ENCODE results near the gene RHOT2. TPM values are rescaled to one million over a fixed set of nuclear protein-coding genes. Genes with fewer than 3 reads are reported as not detected.

The RHOT2 gene
- total and polyA plus RNA-seq, 9 of the 15 experiments (the other 6 are each of a cell fraction or from before 2014, with no cell fraction given) = 5.0 to 373 (median 112) TPM

DNA sequence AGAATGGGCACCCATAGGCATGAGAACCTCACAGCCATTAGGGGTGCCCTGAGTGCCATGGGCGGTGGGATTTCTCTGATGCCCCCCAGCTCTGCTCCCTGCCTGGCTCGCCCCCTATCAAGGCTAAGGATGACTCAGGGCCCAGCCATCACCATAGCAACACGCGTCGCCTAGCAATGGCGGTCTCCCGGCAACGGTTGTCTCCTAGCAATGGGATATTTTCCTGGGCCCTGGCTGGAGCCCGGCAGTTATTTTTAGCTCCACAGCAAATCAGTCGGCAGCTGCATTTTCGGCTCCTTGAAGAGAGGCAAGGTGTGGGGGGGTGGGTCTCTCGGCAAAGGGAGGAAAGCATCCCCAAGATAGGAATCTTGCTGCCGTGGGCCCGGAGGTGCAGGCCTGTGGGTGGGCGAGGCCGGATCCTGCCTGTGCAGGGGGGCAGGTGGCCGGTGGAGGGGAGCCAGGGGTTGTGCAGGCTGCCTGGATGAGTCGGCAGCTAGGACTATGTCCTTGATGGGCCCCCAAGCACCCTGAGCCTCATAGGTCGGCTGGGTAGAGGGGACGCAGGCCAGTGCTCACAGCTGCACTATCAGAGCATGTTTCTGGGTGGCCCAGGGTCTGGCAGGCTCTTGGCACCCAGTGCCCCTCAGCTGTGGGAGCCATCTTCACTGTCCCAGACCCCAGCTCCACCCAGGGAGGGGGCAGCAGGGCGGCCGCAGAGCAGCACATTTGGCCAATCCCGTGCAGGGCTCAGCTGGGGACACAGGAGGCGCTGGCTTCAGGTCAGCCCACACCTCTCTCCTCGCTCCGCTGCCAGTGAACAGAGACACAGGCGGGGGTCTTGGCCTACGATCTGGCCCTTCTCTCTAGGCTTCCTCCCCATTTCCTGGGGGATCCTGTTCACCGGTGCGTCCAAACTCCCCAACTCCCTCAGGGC lies 41.9 kb downstream of the RHOT2 start (continued):
- TF ChIP-seq MEF2D (tag; conservative IDR thresholded peaks at IDR 0.05; ENCODE audit: low read depth) (peak; percentile 84), KAT7 (CRISPR knock-in tag; IDR thresholded peaks at IDR 0.05; ENCODE audit: borderline replicate concordance) (no peak), ZBTB17 (CRISPR knock-in tag; IDR thresholded peaks at IDR 0.05) (no peak), HNRNPUL1 (IDR thresholded peaks at IDR 0.05; ENCODE audit: low read length) (no peak), MTA1 (IDR thresholded peaks at IDR 0.05; ENCODE audit: borderline replicate concordance) (no peak), PRPF4 (IDR thresholded peaks at IDR 0.05; ENCODE audit: insufficient read depth, low read depth, low read length, poor library complexity, severe bottlenecking) (no peak), CHD2 (IDR thresholded peaks at IDR 0.05; ENCODE audit: low read depth, low read length) (no peak), HIVEP1 (CRISPR knock-in tag; IDR thresholded peaks at IDR 0.05) (no peak), TCFL5 (CRISPR knock-in tag; conservative IDR thresholded peaks at IDR 0.05) (no peak), ZNF780A (CRISPR knock-in tag; IDR thresholded peaks at IDR 0.05) (no peak), SIX5 (IDR thresholded peaks at IDR 0.05; ENCODE audit: borderline replicate concordance in 1 of 2, insufficient read depth in 1 of 2, low read depth in 1 of 2, low read length in 2 of 2) (peak in 1 of 2 experiments; percentile 36; a peak in 1 of 4 replicates), SAFB2 (IDR thresholded peaks at IDR 0.05; ENCODE audit: borderline replicate concordance, low read depth, low read length, severe bottlenecking) (no peak), TRIM28 (IDR thresholded peaks at IDR 0.05) (no peak), ERF (CRISPR knock-in tag; IDR thresholded peaks at IDR 0.05) (no peak), FOSL1 (tag; conservative IDR thresholded peaks at IDR 0.05) (peak; percentile 42; the same call in 1 of the 2 replicates), KHSRP (IDR thresholded peaks at IDR 0.05) (no peak)
- TF ChIP-seq, protein P1, sequence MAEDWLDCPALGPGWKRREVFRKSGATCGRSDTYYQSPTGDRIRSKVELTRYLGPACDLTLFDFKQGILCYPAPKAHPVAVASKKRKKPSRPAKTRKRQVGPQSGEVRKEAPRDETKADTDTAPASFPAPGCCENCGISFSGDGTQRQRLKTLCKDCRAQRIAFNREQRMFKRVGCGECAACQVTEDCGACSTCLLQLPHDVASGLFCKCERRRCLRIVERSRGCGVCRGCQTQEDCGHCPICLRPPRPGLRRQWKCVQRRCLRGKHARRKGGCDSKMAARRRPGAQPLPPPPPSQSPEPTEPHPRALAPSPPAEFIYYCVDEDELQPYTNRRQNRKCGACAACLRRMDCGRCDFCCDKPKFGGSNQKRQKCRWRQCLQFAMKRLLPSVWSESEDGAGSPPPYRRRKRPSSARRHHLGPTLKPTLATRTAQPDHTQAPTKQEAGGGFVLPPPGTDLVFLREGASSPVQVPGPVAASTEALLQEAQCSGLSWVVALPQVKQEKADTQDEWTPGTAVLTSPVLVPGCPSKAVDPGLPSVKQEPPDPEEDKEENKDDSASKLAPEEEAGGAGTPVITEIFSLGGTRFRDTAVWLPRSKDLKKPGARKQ (CRISPR knock-in tag; IDR thresholded peaks at IDR 0.05) = no peak
- TF ChIP-seq, protein P2, sequence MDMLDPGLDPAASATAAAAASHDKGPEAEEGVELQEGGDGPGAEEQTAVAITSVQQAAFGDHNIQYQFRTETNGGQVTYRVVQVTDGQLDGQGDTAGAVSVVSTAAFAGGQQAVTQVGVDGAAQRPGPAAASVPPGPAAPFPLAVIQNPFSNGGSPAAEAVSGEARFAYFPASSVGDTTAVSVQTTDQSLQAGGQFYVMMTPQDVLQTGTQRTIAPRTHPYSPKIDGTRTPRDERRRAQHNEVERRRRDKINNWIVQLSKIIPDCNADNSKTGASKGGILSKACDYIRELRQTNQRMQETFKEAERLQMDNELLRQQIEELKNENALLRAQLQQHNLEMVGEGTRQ (CRISPR knock-in tag; IDR thresholded peaks at IDR 0.05) = no peak
- TF ChIP-seq, protein P3, sequence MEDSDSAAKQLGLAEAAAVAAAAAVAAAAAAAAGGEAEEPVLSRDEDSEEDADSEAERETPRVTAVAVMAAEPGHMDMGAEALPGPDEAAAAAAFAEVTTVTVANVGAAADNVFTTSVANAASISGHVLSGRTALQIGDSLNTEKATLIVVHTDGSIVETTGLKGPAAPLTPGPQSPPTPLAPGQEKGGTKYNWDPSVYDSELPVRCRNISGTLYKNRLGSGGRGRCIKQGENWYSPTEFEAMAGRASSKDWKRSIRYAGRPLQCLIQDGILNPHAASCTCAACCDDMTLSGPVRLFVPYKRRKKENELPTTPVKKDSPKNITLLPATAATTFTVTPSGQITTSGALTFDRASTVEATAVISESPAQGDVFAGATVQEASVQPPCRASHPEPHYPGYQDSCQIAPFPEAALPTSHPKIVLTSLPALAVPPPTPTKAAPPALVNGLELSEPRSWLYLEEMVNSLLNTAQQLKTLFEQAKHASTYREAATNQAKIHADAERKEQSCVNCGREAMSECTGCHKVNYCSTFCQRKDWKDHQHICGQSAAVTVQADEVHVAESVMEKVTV (CRISPR knock-in tag; IDR thresholded peaks at IDR 0.05) = no peak
- TF ChIP-seq, protein P4, sequence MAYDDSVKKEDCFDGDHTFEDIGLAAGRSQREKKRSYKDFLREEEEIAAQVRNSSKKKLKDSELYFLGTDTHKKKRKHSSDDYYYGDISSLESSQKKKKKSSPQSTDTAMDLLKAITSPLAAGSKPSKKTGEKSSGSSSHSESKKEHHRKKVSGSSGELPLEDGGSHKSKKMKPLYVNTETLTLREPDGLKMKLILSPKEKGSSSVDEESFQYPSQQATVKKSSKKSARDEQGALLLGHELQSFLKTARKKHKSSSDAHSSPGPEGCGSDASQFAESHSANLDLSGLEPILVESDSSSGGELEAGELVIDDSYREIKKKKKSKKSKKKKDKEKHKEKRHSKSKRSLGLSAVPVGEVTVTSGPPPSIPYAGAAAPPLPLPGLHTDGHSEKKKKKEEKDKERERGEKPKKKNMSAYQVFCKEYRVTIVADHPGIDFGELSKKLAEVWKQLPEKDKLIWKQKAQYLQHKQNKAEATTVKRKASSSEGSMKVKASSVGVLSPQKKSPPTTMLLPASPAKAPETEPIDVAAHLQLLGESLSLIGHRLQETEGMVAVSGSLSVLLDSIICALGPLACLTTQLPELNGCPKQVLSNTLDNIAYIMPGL (CRISPR knock-in tag; IDR thresholded peaks at IDR 0.05) = no peak

All from K562 (cell line).